ENCODE measurements around the gene KCTD1. TPM values are rescaled to one million over a fixed set of nuclear protein-coding genes. Genes with fewer than 3 reads are reported as not detected.

KCTD1 gene
- total RNA-seq, 2 donors from 2014 or later, result 12.2 to 36.3 TPM

- H3K27ac ChIP-seq, result no peak overlapping the region
- H3K4me1 ChIP-seq, result no peaks in the 10 kb centered on the region
- H3K36me3 ChIP-seq (replicated peaks in 1 of 2; ENCODE audit: insufficient read depth in 1 of 2, low read depth in 2 of 2), result no peaks in the 10 kb centered on the region
- no peaks in the 10 kb centered on the region for H3K27me3 ChIP-seq
- DNase-seq, result no peak
- ATAC-seq, result no peak
- no peaks in the 10 kb centered on the region for H3K9me3 ChIP-seq
- no peak overlapping the region for H3K4me3 ChIP-seq
- 90 to 94% methylated on average over 9 of the region's 9 CpGs for WGBS, 2 donors
- intact Hi-C loops (cut with DNase I), result no loop called here
- TF ChIP-seq POLR2A (IDR thresholded peaks at IDR 0.05), result no peak
- TF ChIP-seq CTCF (IDR thresholded peaks at IDR 0.05), result no peak
These were observed 76.5 kb downstream of the KCTD1 start for GRCh38 chr18:26471826-26472225.

- H3K4me3 ChIP-seq, result no peak overlapping the region
- no peaks in the 10 kb centered on the region for H3K9me3 ChIP-seq
- intact Hi-C loops (cut with DNase I), result no loop called here
- 76 to 80% methylated on average over 9 of the region's 9 CpGs for WGBS, 2 donors
- no peak for TF ChIP-seq CTCF (IDR thresholded peaks at IDR 0.05)
- no peak for TF ChIP-seq POLR2A (IDR thresholded peaks at IDR 0.05)
- no peak for DNase-seq
- H3K4me1 ChIP-seq, result no peaks in the 10 kb centered on the region
- no peak for ATAC-seq
- H3K27me3 ChIP-seq, result no peaks in the 10 kb centered on the region
- no peaks in the 10 kb centered on the region for H3K36me3 ChIP-seq (replicated peaks in 1 of 2; ENCODE audit: insufficient read depth in 1 of 2, low read depth in 2 of 2)
- no peak overlapping the region for H3K27ac ChIP-seq
These were observed 77.3 kb downstream of the KCTD1 start for GRCh38 chr18:26471027-26471426.

GRCh38 chr18:26470011-26470637 lies 78.2 kb downstream of the KCTD1 start:
- Histone ChIP-seq H3K36me3 (replicated peaks in 1 of 2; ENCODE audit: insufficient read depth in 1 of 2, low read depth in 2 of 2) (no peaks in the 10 kb centered on the region), H3K27ac (no peak overlapping the region), H3K9me3 (no peaks in the 10 kb centered on the region), H3K4me3 (no peak overlapping the region), H3K27me3 (no peaks in the 10 kb centered on the region), H3K4me1 (no peaks in the 10 kb centered on the region)
- intact Hi-C loops (cut with DNase I), result no loop called here
- no peak for ATAC-seq
- no peak for TF ChIP-seq CTCF (IDR thresholded peaks at IDR 0.05)
- no peak for TF ChIP-seq POLR2A (IDR thresholded peaks at IDR 0.05)
- 78 to 82% methylated on average over 10 of the region's 10 CpGs for WGBS, 2 donors
- no peak for DNase-seq

- peak; percentile 18 to 47 (median 39) for TF ChIP-seq CTCF (IDR thresholded peaks at IDR 0.05)
- no peak for TF ChIP-seq POLR2A (IDR thresholded peaks at IDR 0.05)
- 70% methylated on average over 4 of the region's 4 CpGs for WGBS, 2 donors
- DNase-seq (peak in 2 of 4 donors; percentile 18 to 38), ATAC-seq (no peak)
- Histone ChIP-seq H3K9me3 (no peaks in the 10 kb centered on the region), H3K36me3 (replicated peaks in 1 of 2; ENCODE audit: insufficient read depth in 1 of 2, low read depth in 2 of 2) (no peaks in the 10 kb centered on the region), H3K27me3 (no peaks in the 10 kb centered on the region), H3K27ac (no peak overlapping the region), H3K4me1 (no peaks in the 10 kb centered on the region), H3K4me3 (no peak overlapping the region)
- intact Hi-C loops (cut with DNase I), result no loop called here
These were observed 79.4 kb downstream of the KCTD1 start for GRCh38 chr18:26468931-26469340.

- no peaks in the 10 kb centered on the region for H3K9me3 ChIP-seq
- no peak for TF ChIP-seq POLR2A (IDR thresholded peaks at IDR 0.05)
- TF ChIP-seq CTCF (IDR thresholded peaks at IDR 0.05), result no peak
- 96 to 100% methylated on average over 5 to 10 of the region's 10 CpGs for WGBS, 2 donors
- H3K27me3 ChIP-seq, result no peaks in the 10 kb centered on the region
- no peaks in the 10 kb centered on the region for H3K36me3 ChIP-seq (replicated peaks in 1 of 2; ENCODE audit: insufficient read depth in 1 of 2, low read depth in 2 of 2)
- ATAC-seq (no peak), DNase-seq (no peak)
- H3K27ac ChIP-seq, result no peak overlapping the region
- peaks cover 8% of the 10 kb centered on the region for H3K4me1 ChIP-seq
- H3K4me3 ChIP-seq, result no peak overlapping the region
- intact Hi-C loops (cut with DNase I), result no loop called here
These were observed 82.3 kb downstream of the KCTD1 start for GRCh38 chr18:26466026-26466425.

All from body of pancreas (tissue), 4 donors.